ENCODE results near the gene SEMA3C. TPM values are rescaled to one million over a fixed set of nuclear protein-coding genes. Genes with fewer than 3 reads are reported as not detected.

SEMA3C gene
- polyA plus RNA-seq, 1 donor from 2014 or later: 386 TPM

DNA sequence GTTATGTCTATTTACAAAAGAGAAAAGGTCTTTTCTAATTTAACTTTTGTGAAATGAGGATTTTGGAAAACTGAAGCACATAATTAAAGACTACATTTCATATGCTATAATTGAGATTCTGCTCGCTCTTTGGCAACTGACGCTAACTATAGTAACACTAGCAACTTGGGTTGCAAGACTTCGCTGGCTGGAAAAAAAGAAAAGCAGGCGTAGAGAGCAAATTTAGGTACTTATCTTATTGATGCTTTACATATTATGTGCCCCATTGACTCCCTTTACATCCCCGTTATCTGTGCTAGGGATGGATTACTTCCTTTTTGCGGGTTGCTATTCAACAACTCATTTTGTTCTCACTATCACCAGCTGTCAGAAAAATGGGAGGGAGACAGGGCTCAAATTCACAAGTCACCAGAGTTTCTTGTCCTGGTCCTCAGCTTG, 10.5 kb downstream of the SEMA3C start:
- Histone ChIP-seq H3K79me2 (replicated peaks; ENCODE audit: insufficient read depth, low read length) (peaks cover 65% of the 10 kb centered on the region), H3K9me3 (ENCODE audit: low read length) (no peaks in the 10 kb centered on the region), H3K4me2 (ENCODE audit: low read length) (peak overlapping the region; percentile 62), H3F3A (ENCODE audit: insufficient read depth, low read length, poor library complexity, severe bottlenecking) (no peaks in the 10 kb centered on the region), H3K27me3 (ENCODE audit: insufficient read depth, low read depth, low read length) (no peaks in the 10 kb centered on the region), H3K27ac (ENCODE audit: low read length) (no peak overlapping the region), H3K36me3 (ENCODE audit: insufficient read depth, low read length) (peaks cover 5% of the 10 kb centered on the region), H3K9me2 (ENCODE audit: insufficient read depth, low read length) (no peaks in the 10 kb centered on the region), H3K9ac (ENCODE audit: low read length) (no peak overlapping the region), H4K20me1 (ENCODE audit: insufficient read depth) (no peaks in the 10 kb centered on the region), H3K4me3 (ENCODE audit: low read length) (no peak overlapping the region), H2AFZ (ENCODE audit: low read depth, low read length) (no peak overlapping the region)
- no peak for TF ChIP-seq RAD21 (conservative IDR thresholded peaks at IDR 0.05)
- TF ChIP-seq POLR2AphosphoS5 (IDR thresholded peaks at IDR 0.05): no peak
- TF ChIP-seq EP300 (conservative IDR thresholded peaks at IDR 0.05; ENCODE audit: poor library complexity, severe bottlenecking): no peak
- TF ChIP-seq, protein P1, sequence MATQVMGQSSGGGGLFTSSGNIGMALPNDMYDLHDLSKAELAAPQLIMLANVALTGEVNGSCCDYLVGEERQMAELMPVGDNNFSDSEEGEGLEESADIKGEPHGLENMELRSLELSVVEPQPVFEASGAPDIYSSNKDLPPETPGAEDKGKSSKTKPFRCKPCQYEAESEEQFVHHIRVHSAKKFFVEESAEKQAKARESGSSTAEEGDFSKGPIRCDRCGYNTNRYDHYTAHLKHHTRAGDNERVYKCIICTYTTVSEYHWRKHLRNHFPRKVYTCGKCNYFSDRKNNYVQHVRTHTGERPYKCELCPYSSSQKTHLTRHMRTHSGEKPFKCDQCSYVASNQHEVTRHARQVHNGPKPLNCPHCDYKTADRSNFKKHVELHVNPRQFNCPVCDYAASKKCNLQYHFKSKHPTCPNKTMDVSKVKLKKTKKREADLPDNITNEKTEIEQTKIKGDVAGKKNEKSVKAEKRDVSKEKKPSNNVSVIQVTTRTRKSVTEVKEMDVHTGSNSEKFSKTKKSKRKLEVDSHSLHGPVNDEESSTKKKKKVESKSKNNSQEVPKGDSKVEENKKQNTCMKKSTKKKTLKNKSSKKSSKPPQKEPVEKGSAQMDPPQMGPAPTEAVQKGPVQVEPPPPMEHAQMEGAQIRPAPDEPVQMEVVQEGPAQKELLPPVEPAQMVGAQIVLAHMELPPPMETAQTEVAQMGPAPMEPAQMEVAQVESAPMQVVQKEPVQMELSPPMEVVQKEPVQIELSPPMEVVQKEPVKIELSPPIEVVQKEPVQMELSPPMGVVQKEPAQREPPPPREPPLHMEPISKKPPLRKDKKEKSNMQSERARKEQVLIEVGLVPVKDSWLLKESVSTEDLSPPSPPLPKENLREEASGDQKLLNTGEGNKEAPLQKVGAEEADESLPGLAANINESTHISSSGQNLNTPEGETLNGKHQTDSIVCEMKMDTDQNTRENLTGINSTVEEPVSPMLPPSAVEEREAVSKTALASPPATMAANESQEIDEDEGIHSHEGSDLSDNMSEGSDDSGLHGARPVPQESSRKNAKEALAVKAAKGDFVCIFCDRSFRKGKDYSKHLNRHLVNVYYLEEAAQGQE (IDR thresholded peaks at IDR 0.05; ENCODE audit: borderline replicate concordance): no peak
- TF ChIP-seq SMC3 (conservative IDR thresholded peaks at IDR 0.05; ENCODE audit: poor library complexity): no peak
- TF ChIP-seq, protein P2, sequence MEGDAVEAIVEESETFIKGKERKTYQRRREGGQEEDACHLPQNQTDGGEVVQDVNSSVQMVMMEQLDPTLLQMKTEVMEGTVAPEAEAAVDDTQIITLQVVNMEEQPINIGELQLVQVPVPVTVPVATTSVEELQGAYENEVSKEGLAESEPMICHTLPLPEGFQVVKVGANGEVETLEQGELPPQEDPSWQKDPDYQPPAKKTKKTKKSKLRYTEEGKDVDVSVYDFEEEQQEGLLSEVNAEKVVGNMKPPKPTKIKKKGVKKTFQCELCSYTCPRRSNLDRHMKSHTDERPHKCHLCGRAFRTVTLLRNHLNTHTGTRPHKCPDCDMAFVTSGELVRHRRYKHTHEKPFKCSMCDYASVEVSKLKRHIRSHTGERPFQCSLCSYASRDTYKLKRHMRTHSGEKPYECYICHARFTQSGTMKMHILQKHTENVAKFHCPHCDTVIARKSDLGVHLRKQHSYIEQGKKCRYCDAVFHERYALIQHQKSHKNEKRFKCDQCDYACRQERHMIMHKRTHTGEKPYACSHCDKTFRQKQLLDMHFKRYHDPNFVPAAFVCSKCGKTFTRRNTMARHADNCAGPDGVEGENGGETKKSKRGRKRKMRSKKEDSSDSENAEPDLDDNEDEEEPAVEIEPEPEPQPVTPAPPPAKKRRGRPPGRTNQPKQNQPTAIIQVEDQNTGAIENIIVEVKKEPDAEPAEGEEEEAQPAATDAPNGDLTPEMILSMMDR (IDR thresholded peaks at IDR 0.05; ENCODE audit: poor library complexity, severe bottlenecking): no peak
- TF ChIP-seq MXI1 (conservative IDR thresholded peaks at IDR 0.05; ENCODE audit: poor library complexity, severe bottlenecking): no peak
- no peak for TF ChIP-seq TAF1 (IDR thresholded peaks at IDR 0.05; ENCODE audit: low read depth)
- TF ChIP-seq EZH2 (IDR thresholded peaks at IDR 0.05; ENCODE audit: borderline replicate concordance, insufficient read depth, low read length, poor library complexity, severe bottlenecking): no peak

DNA sequence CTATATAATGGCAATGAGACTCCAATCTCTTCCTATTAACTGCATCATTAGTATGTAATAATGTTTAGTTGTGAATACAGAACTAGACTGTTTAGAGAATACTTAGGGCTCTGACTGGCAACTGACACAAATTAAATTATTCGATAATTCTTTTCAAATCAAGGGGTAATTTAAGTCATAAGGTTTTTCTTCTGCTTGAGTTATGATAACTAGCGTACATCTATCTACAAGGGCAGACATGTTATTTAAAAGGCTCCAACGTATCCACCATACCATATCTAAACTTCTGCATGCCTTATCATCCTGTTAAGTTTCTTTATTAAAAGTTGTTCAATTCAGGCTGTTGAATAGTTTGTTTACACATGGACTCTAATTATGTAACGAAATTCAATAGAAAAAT, 11.2 kb downstream of the SEMA3C start:
- no peaks in the 10 kb centered on the region for H3K9me3 ChIP-seq (ENCODE audit: low read length)
- H3K9ac ChIP-seq (ENCODE audit: low read length): no peak overlapping the region
- peak overlapping the region; percentile 28 for H3K4me3 ChIP-seq (ENCODE audit: low read length)
- no peaks in the 10 kb centered on the region for H4K20me1 ChIP-seq (ENCODE audit: insufficient read depth)
- H3K27me3 ChIP-seq (ENCODE audit: insufficient read depth, low read depth, low read length): no peaks in the 10 kb centered on the region
- no peak overlapping the region for H2AFZ ChIP-seq (ENCODE audit: low read depth, low read length)
- TF ChIP-seq, protein P2 (IDR thresholded peaks at IDR 0.05; ENCODE audit: poor library complexity, severe bottlenecking): no peak
- no peak for TF ChIP-seq EP300 (conservative IDR thresholded peaks at IDR 0.05; ENCODE audit: poor library complexity, severe bottlenecking)
- no peak for TF ChIP-seq POLR2AphosphoS5 (IDR thresholded peaks at IDR 0.05)
- TF ChIP-seq SMC3 (conservative IDR thresholded peaks at IDR 0.05; ENCODE audit: poor library complexity): no peak
- no peak for TF ChIP-seq RAD21 (conservative IDR thresholded peaks at IDR 0.05)
- no peak for TF ChIP-seq EZH2 (IDR thresholded peaks at IDR 0.05; ENCODE audit: borderline replicate concordance, insufficient read depth, low read length, poor library complexity, severe bottlenecking)
- TF ChIP-seq MXI1 (conservative IDR thresholded peaks at IDR 0.05; ENCODE audit: poor library complexity, severe bottlenecking): no peak
- TF ChIP-seq, protein P1 (IDR thresholded peaks at IDR 0.05; ENCODE audit: borderline replicate concordance): no peak
- TF ChIP-seq TAF1 (IDR thresholded peaks at IDR 0.05; ENCODE audit: low read depth): no peak
- peak overlapping the region; percentile 62 for H3K4me2 ChIP-seq (ENCODE audit: low read length)
- no peaks in the 10 kb centered on the region for H3F3A ChIP-seq (ENCODE audit: insufficient read depth, low read length, poor library complexity, severe bottlenecking)
- H3K27ac ChIP-seq (ENCODE audit: low read length): no peak overlapping the region
- peaks cover 5% of the 10 kb centered on the region for H3K36me3 ChIP-seq (ENCODE audit: insufficient read depth, low read length)
- H3K9me2 ChIP-seq (ENCODE audit: insufficient read depth, low read length): no peaks in the 10 kb centered on the region
- H3K79me2 ChIP-seq (replicated peaks; ENCODE audit: insufficient read depth, low read length): peaks cover 62% of the 10 kb centered on the region

All from neural cell (in vitro differentiated cells).